RWPE1 (cell line): ENCODE data around the gene SDCCAG8.

Source experiments
- CTCF ChIA-PET: fragments of 350-600 bp; sonication (Branson Sonifier 250); formaldehyde crosslinking; extraction: SDS; loops from one replicate; lab custom pipeline; 2021; lab: Yijun Ruan, JAX
- POLR2A ChIA-PET: fragments of 400-600 bp; formaldehyde crosslinking; extraction: SDS; loops from one replicate; lab custom pipeline; 2020; ENCODE audit warnings: antibody characterized with exemption; ENCODE audit not compliant: low non-redundant PET; lab: Yijun Ruan, JAX
- DNase-seq: peaks from one replicate; pipeline ENCODE4 v3.0.0; 2012; ENCODE audit warnings: low spot score
- H3K27ac ChIP-seq: fragments of 450-650 bp; 2 replicates; pipeline ENCODE4 v1.5.1; 2017
- CTCF ChIP-seq: fragments of 450-650 bp; conservative IDR thresholded peaks from 2 replicates; pipeline ENCODE4 v1.5.1; 2017; ENCODE audit warnings: low read depth, mild to moderate bottlenecking

Gene SDCCAG8

GRCh38 chr1:243490748-243491686, 235.2 kb downstream of the SDCCAG8 start:
- CTCF ChIA-PET, result no interaction called here
- POLR2A ChIA-PET, result no interaction called here
- no peak for TF ChIP-seq CTCF
- H3K27ac ChIP-seq, result peak overlapping the region; percentile 15; the same call in 1 of the 2 replicates
- no peak for DNase-seq

DNA sequence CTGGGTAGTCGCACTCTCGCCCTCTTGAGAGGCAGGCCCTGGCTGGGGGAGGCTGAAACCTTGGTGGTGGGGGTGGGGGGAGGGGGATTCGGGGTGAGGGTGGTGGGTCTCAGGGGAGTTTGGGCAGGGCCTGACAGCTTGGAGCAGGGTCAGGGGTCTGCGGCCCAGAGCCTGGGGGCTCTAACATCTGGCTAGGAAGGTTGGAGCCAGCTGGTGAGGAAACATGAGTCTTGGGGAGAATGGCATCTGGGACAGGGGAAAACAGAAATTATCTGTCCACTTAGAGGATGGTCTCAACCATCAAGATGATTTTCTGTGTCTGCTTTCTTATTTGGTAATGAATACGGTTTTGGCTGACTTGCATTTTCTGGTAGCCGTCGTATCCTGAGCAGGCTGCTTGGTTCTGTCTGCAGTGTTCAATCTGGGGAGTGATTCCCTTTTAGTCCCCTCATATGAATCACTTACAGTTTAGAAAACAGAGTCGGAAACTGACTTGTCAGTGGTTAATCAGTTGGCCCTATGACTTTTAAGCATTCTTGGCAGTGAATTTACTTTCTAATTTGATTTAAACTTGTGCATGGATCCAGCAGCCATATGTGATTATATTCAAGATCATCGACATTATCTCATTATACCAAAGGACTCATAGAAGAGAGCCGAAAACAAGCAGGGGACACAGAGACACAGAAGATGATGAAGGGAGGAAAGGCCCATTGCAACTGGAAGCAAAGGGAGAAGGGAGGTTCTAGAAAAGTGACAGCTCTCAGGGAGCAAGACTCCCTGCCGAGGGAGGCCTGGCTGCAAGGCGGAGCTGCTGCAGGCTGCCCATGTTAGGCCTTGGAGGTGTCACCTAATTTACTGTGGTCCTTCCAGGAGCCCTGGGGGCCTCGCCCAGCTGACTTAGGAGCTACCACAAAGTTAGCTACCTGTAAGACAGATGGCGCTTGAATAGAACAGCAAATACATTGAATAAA, 237.6 kb downstream of the SDCCAG8 start:
- no peak overlapping the region for H3K27ac ChIP-seq
- DNase-seq, result no peak

DNA sequence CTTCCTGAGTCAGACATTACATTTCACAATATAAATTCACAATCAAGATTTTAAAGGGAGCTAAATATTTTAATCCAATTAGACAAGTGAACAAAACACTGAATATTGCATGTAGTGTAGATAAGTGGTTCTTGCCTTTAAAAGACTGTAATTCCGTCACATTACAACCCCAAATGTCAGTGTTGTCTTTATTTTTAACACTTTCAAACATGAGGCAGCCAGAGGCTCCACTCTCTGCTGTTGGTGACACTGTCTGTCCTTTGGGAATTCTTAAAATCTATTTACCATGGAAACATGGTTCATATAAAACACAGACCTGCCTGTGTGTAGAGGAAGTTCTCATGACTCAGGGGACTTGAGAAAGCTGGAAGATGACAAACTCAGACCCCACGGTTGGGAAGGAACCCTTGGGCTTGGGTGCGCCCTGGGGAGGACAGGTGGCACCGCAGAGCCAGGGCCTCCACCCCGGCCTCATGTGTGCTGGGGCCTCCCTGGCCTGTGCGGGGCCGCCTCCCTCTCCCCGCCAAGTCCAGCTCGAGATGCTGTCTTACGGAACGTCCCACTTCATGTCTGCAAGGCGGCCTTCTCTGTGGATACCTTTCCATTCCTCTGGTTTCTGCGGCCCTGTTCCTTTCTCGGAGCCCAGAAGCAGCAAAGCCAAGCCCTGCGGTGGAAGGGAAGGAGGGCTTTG, 239.0 kb downstream of the SDCCAG8 start:
- DNase-seq, result no peak
- no peak for TF ChIP-seq CTCF
- ChIA-PET POLR2A (no interaction called here), CTCF (no interaction called here)
- no peak overlapping the region for H3K27ac ChIP-seq

More for the DNA sequence above, 237.6 kb downstream of the SDCCAG8 start:
- ChIA-PET POLR2A (no interaction called here), CTCF (no interaction called here)
- no peak for TF ChIP-seq CTCF

DNA sequence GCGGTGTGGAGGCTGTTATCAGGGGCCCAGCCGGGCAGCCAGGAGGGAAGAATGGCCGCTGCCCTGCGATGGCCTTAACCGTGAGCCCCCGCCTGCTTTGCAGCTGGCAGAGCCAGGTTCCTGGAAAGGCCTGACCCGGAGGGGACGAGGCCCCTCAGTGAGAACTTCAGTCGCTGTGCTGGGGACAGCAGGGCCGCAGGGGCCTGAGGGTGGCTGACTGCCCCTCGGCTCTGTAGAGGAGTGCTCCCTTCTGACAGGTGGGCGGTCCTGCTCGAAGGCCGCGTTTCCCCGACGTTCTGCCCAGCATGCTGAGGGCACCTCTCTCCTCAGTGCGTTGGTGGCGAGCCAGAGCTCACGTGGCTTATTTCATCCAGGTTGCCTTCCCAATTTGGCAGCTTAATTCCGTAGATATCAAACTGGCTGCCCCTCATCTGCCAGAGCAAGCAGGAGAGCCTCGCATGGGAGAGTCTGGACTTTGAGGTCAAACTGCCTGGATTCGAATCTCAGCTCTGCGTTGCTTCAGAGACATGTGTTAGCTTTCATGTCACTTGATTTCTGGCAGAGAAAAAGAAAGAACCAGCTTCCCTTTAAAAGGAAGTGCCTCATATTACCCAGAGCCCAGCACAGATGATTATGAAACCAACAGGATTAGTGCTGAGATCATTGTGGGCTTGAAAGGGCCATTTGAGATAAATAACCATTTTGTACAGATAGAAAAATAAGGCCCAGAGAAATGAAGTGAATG, 239.8 kb downstream of the SDCCAG8 start:
- ChIA-PET CTCF (no interaction called here), POLR2A (no interaction called here)
- DNase-seq, result no peak
- H3K27ac ChIP-seq, result peak overlapping the region; percentile 15; the same call in 1 of the 2 replicates
- no peak for TF ChIP-seq CTCF

DNA sequence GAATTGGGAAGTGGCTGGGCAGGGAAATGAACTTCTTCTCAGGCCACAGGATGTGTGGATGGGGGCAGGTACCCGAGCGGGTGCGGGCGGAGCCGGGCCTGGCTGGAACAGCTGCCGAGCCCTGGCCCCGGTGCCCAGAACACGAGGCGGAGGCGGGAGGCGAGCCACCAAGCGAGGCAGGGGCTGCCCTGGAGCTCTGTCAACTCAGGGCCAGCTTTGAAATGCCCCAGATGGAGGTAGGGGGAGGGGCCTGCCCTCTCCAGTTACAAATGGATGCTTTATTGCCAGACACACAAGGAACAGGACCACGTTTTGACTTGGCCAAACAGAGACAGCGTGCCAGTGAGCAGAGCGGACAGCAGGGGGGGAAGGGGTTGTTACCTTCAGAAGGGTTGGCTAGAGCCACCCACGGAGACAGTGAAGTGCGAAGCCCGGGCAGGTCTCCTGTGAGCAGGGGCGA, 240.4 kb downstream of the SDCCAG8 start:
- DNase-seq, result no peak
- H3K27ac ChIP-seq, result peak overlapping the region; percentile 15; the same call in 1 of the 2 replicates
- ChIA-PET CTCF (no interaction called here), POLR2A (no interaction called here)
- TF ChIP-seq CTCF, result no peak
